ENCODE measurements around the gene WNT7A.

DNA sequence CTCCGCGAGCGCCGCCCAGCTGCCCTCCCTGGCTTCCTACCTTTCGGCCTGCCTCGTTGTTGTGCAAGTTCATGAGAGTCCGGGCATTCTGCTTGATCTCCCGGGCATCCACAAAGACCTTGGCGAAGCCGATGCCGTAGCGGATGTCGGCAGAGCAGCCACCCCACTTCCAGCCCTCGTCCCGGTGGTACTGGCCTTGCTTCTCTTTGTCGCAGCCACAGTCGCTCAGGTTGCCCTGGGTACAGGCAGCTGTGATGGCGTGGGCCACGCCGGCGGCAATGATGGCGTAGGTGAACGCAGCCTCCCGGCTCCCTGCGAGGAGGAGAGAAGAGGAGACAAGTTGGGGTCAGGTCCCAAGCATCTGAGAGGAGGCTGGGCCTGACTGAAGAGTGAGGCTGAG lies 25.4 kb downstream of the WNT7A start:
- TF ChIP-seq, protein P1, sequence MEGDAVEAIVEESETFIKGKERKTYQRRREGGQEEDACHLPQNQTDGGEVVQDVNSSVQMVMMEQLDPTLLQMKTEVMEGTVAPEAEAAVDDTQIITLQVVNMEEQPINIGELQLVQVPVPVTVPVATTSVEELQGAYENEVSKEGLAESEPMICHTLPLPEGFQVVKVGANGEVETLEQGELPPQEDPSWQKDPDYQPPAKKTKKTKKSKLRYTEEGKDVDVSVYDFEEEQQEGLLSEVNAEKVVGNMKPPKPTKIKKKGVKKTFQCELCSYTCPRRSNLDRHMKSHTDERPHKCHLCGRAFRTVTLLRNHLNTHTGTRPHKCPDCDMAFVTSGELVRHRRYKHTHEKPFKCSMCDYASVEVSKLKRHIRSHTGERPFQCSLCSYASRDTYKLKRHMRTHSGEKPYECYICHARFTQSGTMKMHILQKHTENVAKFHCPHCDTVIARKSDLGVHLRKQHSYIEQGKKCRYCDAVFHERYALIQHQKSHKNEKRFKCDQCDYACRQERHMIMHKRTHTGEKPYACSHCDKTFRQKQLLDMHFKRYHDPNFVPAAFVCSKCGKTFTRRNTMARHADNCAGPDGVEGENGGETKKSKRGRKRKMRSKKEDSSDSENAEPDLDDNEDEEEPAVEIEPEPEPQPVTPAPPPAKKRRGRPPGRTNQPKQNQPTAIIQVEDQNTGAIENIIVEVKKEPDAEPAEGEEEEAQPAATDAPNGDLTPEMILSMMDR (IDR thresholded peaks at IDR 0.05), result no peak
- TF ChIP-seq POLR2A (IDR thresholded peaks at IDR 0.05), result no peak
